HG02571 (cell line): Measurements from ENCODE around the gene SCO2.

Experiments used
- ATAC-seq: cut with Tn5 transposase; IDR thresholded peaks from one replicate; pipeline ENCODE4 v1.9.1; 2021; ENCODE audit warnings: mild to moderate bottlenecking, moderate library complexity; ENCODE audit not compliant: unreplicated experiment

The SCO2 gene

GRCh38 chr22:50503475-50504145 is 21.8 kb downstream of the SCO2 start:
- ATAC-seq = no peak

GRCh38 chr22:50502628-50503474 is 22.5 kb downstream of the SCO2 start:
- no peak for ATAC-seq

- no peak for ATAC-seq
These were observed 23.3 kb downstream of the SCO2 start for GRCh38 chr22:50502096-50502495.

- ATAC-seq = no peak
These were observed 24.9 kb downstream of the SCO2 start for GRCh38 chr22:50500452-50500851.

- ATAC-seq = no peak
These were observed 27.0 kb downstream of the SCO2 start for GRCh38 chr22:50498322-50498890.

GRCh38 chr22:50497093-50497492 is 28.3 kb downstream of the SCO2 start:
- ATAC-seq = no peak

- ATAC-seq = no peak
These were observed 34.7 kb downstream of the SCO2 start for GRCh38 chr22:50490531-50491308.

GRCh38 chr22:50489363-50490243 is 35.8 kb downstream of the SCO2 start:
- ATAC-seq = no peak

GRCh38 chr22:50488886-50489285 is 36.5 kb downstream of the SCO2 start:
- no peak for ATAC-seq

- ATAC-seq = no peak
These were observed 37.3 kb downstream of the SCO2 start for GRCh38 chr22:50488006-50488677.

GRCh38 chr22:50487290-50488005 is 38.0 kb downstream of the SCO2 start:
- ATAC-seq = no peak

GRCh38 chr22:50486561-50487289 is 38.7 kb downstream of the SCO2 start, which contains the start of gene MIOX:
MIOX (plus strand) TSS chr22:50486859; CDS start chr22:50486898, 39 bp downstream.
- no peak for ATAC-seq

- no peak for ATAC-seq
These were observed 39.9 kb downstream of the SCO2 start for GRCh38 chr22:50485221-50486131.

- ATAC-seq = no peak
These were observed 41.2 kb downstream of the SCO2 start for GRCh38 chr22:50483977-50484853.

GRCh38 chr22:50483556-50483955 is 41.8 kb downstream of the SCO2 start:
- no peak for ATAC-seq

GRCh38 chr22:50483106-50483505 is 42.3 kb downstream of the SCO2 start:
- no peak for ATAC-seq
